HG02885 (cell line): Measurements from ENCODE around the gene RBBP8NL.

Experiments used
- ATAC-seq: cut with Tn5 transposase; IDR thresholded peaks from one replicate; pipeline ENCODE4 v1.9.1; 2021; ENCODE audit warnings: mild to moderate bottlenecking; ENCODE audit not compliant: unreplicated experiment, poor library complexity

The RBBP8NL gene

GRCh38 chr20:62366370-62367135 lies 60.8 kb downstream of the RBBP8NL start:
- ATAC-seq = peak; percentile 16

- ATAC-seq = no peak
Observed at GRCh38 chr20:62365814-62366369, 61.4 kb downstream of the RBBP8NL start.

GRCh38 chr20:62364911-62365736 lies 62.2 kb downstream of the RBBP8NL start:
- no peak for ATAC-seq

GRCh38 chr20:62363920-62364851 lies 63.2 kb downstream of the RBBP8NL start:
- ATAC-seq = no peak

GRCh38 chr20:62362991-62363919 lies 64.1 kb downstream of the RBBP8NL start:
- ATAC-seq = no peak

GRCh38 chr20:62362590-62362940 lies 64.8 kb downstream of the RBBP8NL start:
- no peak for ATAC-seq

- no peak for ATAC-seq
Observed at GRCh38 chr20:62361799-62362589, 65.3 kb downstream of the RBBP8NL start.

GRCh38 chr20:62360854-62361798 lies 66.2 kb downstream of the RBBP8NL start:
- ATAC-seq = no peak
